Peyer's patch (tissue), 4 donors: Measurements from ENCODE around the gene MYRIP.

Experiments used
- POLR2A ChIP-seq, 2 donors: fragments of 450-650 bp; IDR thresholded peaks; one replicate each; pipeline ENCODE4 v1.5.1; 2017; ENCODE audit warnings: antibody characterized with exemption in 2 of 2, mild to moderate bottlenecking in 2 of 2, moderate library complexity in 2 of 2
- TF ChIP-seq, protein P1 (sequence below), 6 experiments: fragments of 450-650 bp in 4 of 6; fragments of 200-600 bp in 2 of 6; sonication (generic) in 1 of 6; IDR thresholded peaks; one replicate each; pipeline ENCODE4 v1.5.1; 2017 to 2019; ENCODE audit warnings: antibody characterized with exemption in 6 of 6, mild to moderate bottlenecking in 3 of 6, moderate library complexity in 1 of 6

DNA sequence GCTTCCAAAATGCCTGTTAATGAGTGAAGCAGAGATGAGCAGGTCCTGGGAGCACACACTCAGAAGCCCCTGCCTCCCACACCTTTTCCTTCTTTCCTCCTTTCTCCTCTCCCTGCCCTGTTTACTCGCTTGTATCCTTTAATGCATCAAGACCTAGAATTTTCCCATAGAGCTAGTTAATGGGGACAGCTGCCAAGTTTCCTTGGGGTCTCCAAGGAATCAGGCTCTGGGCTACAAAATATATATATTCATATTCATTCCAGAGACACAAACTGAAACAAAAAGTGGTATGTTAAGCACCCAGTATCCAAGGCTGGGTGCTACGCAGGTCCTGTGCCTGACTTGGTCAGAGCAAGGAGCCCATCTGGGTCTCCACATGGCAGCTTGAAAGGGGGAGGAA is 235.6 kb downstream of the MYRIP start:
- TF ChIP-seq, protein P1, sequence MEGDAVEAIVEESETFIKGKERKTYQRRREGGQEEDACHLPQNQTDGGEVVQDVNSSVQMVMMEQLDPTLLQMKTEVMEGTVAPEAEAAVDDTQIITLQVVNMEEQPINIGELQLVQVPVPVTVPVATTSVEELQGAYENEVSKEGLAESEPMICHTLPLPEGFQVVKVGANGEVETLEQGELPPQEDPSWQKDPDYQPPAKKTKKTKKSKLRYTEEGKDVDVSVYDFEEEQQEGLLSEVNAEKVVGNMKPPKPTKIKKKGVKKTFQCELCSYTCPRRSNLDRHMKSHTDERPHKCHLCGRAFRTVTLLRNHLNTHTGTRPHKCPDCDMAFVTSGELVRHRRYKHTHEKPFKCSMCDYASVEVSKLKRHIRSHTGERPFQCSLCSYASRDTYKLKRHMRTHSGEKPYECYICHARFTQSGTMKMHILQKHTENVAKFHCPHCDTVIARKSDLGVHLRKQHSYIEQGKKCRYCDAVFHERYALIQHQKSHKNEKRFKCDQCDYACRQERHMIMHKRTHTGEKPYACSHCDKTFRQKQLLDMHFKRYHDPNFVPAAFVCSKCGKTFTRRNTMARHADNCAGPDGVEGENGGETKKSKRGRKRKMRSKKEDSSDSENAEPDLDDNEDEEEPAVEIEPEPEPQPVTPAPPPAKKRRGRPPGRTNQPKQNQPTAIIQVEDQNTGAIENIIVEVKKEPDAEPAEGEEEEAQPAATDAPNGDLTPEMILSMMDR (IDR thresholded peaks at IDR 0.05): no peak
- TF ChIP-seq POLR2A (IDR thresholded peaks at IDR 0.05): no peak
